ENCODE results near the gene OR10G8.

GRCh38 chr11:124043420-124043819, 16.8 kb downstream of the OR10G8 start:
- TF ChIP-seq CTCF (conservative IDR thresholded peaks at IDR 0.05 in 1 of 2, IDR thresholded peaks at IDR 0.05 in 1 of 2; ENCODE audit: extremely low read depth in 1 of 2, insufficient read depth in 1 of 2, low read depth in 1 of 2, low read length in 2 of 2) (no peak), EZH2 (IDR thresholded peaks at IDR 0.05; ENCODE audit: borderline replicate concordance, low read length) (no peak)
